DOHH2 (cell line): ENCODE measurements around the gene DENND11.

Source experiments
- CTCF ChIP-seq: fragments of 200-600 bp; sonication (generic); IDR thresholded peaks from one replicate; pipeline ENCODE4 v1.5.1; 2014; ENCODE audit warnings: antibody characterized with exemption, mild to moderate bottlenecking, low read depth, low read length; ENCODE audit not compliant: poor library complexity, severe bottlenecking
- EZH2phosphoT487 ChIP-seq: fragments of 200-600 bp; sonication (generic); IDR thresholded peaks from 2 replicates; pipeline ENCODE4 v1.6.1; 2017; ENCODE audit warnings: borderline replicate concordance, mild to moderate bottlenecking, antibody characterized with exemption, low read length, moderate library complexity, mixed read lengths

DNA sequence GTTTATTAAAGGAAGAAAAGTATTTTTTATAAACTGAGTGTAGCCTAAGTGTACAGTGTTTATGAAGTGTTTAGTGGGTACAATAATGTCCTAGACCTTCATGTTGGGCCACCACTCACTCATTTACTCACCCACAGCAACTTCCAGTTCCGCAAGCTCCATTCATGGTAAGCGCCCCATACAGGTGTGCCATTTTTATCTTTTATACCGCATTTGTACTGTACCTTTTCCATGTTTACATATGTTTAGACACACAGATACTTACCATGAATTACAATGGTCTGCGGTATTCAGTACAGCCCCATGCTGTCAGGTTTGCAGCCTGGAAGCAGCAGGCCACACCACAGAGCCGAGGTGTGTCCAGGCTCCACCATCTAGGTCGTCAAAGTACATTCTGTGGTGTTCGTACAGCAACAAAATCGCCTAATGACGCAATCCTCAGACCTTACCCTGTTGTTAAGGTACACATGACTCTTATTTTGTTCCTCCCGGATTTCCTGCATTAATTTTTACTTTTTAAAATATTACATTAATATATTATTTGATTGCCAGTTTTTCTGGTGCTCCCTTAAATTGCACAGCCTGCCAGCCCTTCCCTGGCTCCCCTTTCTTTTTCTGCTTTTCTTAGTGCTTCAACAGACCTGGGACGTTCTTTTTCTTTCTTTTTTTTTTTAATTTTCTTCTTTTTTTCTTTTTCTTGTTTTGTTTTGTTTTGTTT is 35.3 kb upstream of the DENND11 start:
- TF ChIP-seq CTCF (no peak), EZH2phosphoT487 (no peak)
